Measurements from ENCODE around the gene SLC12A4.

SLC12A4 gene

GRCh38 chr16:67930678-67931211, 37.7 kb downstream of the SLC12A4 start:
- TF ChIP-seq CTCF (IDR thresholded peaks at IDR 0.05; ENCODE audit: insufficient read depth, low read length) (no peak), SPI1 (IDR thresholded peaks at IDR 0.05; ENCODE audit: borderline replicate concordance, low read depth) (no peak), REST (IDR thresholded peaks at IDR 0.05; ENCODE audit: insufficient replicate concordance, low read depth) (no peak), POLR2AphosphoS5 (IDR thresholded peaks at IDR 0.05; ENCODE audit: low read depth) (no peak; the same call in 1 of the 2 replicates), GABPA (IDR thresholded peaks at IDR 0.05; ENCODE audit: low read depth) (no peak)
- no peak overlapping the region for H3K4me3 ChIP-seq (replicated peaks; ENCODE audit: insufficient read depth, low read length)

GRCh38 chr16:67930191-67930590, 38.2 kb downstream of the SLC12A4 start:
- DNase-seq (ENCODE audit: low read depth in 1 of 2, low spot score in 1 of 2), result no peak
- no peak for TF ChIP-seq SPI1 (IDR thresholded peaks at IDR 0.05; ENCODE audit: borderline replicate concordance, low read depth)
- TF ChIP-seq POLR2AphosphoS5 (IDR thresholded peaks at IDR 0.05; ENCODE audit: low read depth), result no peak
- TF ChIP-seq CTCF (IDR thresholded peaks at IDR 0.05; ENCODE audit: insufficient read depth, low read length), result no peak
- no peak for TF ChIP-seq REST (IDR thresholded peaks at IDR 0.05; ENCODE audit: insufficient replicate concordance, low read depth)
- TF ChIP-seq GABPA (IDR thresholded peaks at IDR 0.05; ENCODE audit: low read depth), result no peak
- Histone ChIP-seq H3K27ac (replicated peaks) (no peak overlapping the region), H3K4me3 (replicated peaks; ENCODE audit: insufficient read depth, low read length) (no peak overlapping the region), H3K27me3 (ENCODE audit: insufficient read depth, poor library complexity, severe bottlenecking) (no peaks in the 10 kb centered on the region)

More at GRCh38 chr16:67930678-67931211, 37.7 kb downstream of the SLC12A4 start:
- no peaks in the 10 kb centered on the region for H3K27me3 ChIP-seq (ENCODE audit: insufficient read depth, poor library complexity, severe bottlenecking)
- no peak overlapping the region for H3K27ac ChIP-seq (replicated peaks)
- DNase-seq (ENCODE audit: low read depth in 1 of 2, low spot score in 1 of 2), result no peak

- DNase-seq (ENCODE audit: low read depth in 1 of 2, low spot score in 1 of 2), result peak; percentile 43 to 76
- H3K27me3 ChIP-seq (ENCODE audit: insufficient read depth, poor library complexity, severe bottlenecking), result no peaks in the 10 kb centered on the region
- H3K27ac ChIP-seq (replicated peaks), result no peak overlapping the region
Observed at GRCh38 chr16:67928561-67929364, 39.7 kb downstream of the SLC12A4 start.

More at GRCh38 chr16:67928561-67929364, 39.7 kb downstream of the SLC12A4 start:
- no peak for TF ChIP-seq REST (IDR thresholded peaks at IDR 0.05; ENCODE audit: insufficient replicate concordance, low read depth)
- no peak for TF ChIP-seq GABPA (IDR thresholded peaks at IDR 0.05; ENCODE audit: low read depth)
- peak; percentile 97 for TF ChIP-seq CTCF (IDR thresholded peaks at IDR 0.05; ENCODE audit: insufficient read depth, low read length)
- peak; percentile 20; the same call in 1 of the 2 replicates for TF ChIP-seq POLR2AphosphoS5 (IDR thresholded peaks at IDR 0.05; ENCODE audit: low read depth)
- TF ChIP-seq SPI1 (IDR thresholded peaks at IDR 0.05; ENCODE audit: borderline replicate concordance, low read depth), result no peak
- H3K4me3 ChIP-seq (replicated peaks; ENCODE audit: insufficient read depth, low read length), result no peak overlapping the region

Measured in HL-60 (cell line).